GM21576 (cell line): Measurements from ENCODE around the gene STAP2.
"Not testable (repeated sequence)": the region's sequence is repeated elsewhere in the genome, so short reads cannot be mapped to it uniquely, and the experiment has no call there.

Experiments
- ATAC-seq: cut with Tn5 transposase; IDR thresholded peaks from one replicate; pipeline ENCODE4 v1.9.1; 2021; ENCODE audit warnings: mild to moderate bottlenecking, moderate library complexity; ENCODE audit not compliant: unreplicated experiment

STAP2 gene

GRCh38 chr19:4277191-4277696 is 61.4 kb downstream of the STAP2 start:
- ATAC-seq: no peak

- not testable (repeated sequence) for ATAC-seq
These were observed 64.3 kb downstream of the STAP2 start for GRCh38 chr19:4274321-4274686.
